ENCODE results near the gene PAX2.

DNA sequence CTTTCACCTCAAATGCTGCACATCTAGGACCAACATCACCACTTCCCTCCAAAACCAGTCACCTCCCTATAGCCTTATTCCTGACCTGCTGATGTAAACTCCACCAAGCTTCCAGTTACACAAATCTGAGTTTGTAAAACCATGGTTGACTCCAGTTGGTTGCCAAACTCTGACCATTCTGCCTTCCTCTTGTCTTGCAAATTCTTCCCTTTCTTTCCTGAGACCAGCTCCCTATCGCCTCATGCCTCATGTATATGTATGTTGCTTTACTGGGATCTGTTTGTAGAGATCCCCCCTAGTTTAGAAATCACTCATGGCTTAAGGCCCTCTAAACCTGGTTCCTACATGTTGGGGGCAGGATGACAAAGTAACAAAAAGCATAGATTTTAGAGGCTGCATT lies 31.3 kb downstream of the PAX2 start:
- TF ChIP-seq CTCF (IDR thresholded peaks at IDR 0.05; ENCODE audit: low read depth, low read length, missing input control), result no peak
- no peak for TF ChIP-seq RAD21 (IDR thresholded peaks at IDR 0.05)
- TF ChIP-seq EGR1 (IDR thresholded peaks at IDR 0.05; ENCODE audit: low read depth in 2 of 2), result no peak
- TF ChIP-seq GABPA (IDR thresholded peaks at IDR 0.05 in 1 of 2, conservative IDR thresholded peaks at IDR 0.05 in 1 of 2), result no peak
- TF ChIP-seq, protein P1, sequence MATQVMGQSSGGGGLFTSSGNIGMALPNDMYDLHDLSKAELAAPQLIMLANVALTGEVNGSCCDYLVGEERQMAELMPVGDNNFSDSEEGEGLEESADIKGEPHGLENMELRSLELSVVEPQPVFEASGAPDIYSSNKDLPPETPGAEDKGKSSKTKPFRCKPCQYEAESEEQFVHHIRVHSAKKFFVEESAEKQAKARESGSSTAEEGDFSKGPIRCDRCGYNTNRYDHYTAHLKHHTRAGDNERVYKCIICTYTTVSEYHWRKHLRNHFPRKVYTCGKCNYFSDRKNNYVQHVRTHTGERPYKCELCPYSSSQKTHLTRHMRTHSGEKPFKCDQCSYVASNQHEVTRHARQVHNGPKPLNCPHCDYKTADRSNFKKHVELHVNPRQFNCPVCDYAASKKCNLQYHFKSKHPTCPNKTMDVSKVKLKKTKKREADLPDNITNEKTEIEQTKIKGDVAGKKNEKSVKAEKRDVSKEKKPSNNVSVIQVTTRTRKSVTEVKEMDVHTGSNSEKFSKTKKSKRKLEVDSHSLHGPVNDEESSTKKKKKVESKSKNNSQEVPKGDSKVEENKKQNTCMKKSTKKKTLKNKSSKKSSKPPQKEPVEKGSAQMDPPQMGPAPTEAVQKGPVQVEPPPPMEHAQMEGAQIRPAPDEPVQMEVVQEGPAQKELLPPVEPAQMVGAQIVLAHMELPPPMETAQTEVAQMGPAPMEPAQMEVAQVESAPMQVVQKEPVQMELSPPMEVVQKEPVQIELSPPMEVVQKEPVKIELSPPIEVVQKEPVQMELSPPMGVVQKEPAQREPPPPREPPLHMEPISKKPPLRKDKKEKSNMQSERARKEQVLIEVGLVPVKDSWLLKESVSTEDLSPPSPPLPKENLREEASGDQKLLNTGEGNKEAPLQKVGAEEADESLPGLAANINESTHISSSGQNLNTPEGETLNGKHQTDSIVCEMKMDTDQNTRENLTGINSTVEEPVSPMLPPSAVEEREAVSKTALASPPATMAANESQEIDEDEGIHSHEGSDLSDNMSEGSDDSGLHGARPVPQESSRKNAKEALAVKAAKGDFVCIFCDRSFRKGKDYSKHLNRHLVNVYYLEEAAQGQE (IDR thresholded peaks at IDR 0.05), result no peak
- TF ChIP-seq JUND (IDR thresholded peaks at IDR 0.05), result no peak
- no peak for TF ChIP-seq SP1 (IDR thresholded peaks at IDR 0.05)
- TF ChIP-seq TAF1 (conservative IDR thresholded peaks at IDR 0.05), result no peak
- TF ChIP-seq, protein P2, sequence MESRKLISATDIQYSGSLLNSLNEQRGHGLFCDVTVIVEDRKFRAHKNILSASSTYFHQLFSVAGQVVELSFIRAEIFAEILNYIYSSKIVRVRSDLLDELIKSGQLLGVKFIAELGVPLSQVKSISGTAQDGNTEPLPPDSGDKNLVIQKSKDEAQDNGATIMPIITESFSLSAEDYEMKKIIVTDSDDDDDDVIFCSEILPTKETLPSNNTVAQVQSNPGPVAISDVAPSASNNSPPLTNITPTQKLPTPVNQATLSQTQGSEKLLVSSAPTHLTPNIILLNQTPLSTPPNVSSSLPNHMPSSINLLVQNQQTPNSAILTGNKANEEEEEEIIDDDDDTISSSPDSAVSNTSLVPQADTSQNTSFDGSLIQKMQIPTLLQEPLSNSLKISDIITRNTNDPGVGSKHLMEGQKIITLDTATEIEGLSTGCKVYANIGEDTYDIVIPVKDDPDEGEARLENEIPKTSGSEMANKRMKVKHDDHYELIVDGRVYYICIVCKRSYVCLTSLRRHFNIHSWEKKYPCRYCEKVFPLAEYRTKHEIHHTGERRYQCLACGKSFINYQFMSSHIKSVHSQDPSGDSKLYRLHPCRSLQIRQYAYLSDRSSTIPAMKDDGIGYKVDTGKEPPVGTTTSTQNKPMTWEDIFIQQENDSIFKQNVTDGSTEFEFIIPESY (IDR thresholded peaks at IDR 0.05), result no peak

All from liver (tissue), 3 donors.